ENCODE results near the gene RHBDD2.

Gene RHBDD2

GRCh38 chr7:75921479-75921878, 42.6 kb downstream of the RHBDD2 start:
- DNase-seq: no peak

DNA sequence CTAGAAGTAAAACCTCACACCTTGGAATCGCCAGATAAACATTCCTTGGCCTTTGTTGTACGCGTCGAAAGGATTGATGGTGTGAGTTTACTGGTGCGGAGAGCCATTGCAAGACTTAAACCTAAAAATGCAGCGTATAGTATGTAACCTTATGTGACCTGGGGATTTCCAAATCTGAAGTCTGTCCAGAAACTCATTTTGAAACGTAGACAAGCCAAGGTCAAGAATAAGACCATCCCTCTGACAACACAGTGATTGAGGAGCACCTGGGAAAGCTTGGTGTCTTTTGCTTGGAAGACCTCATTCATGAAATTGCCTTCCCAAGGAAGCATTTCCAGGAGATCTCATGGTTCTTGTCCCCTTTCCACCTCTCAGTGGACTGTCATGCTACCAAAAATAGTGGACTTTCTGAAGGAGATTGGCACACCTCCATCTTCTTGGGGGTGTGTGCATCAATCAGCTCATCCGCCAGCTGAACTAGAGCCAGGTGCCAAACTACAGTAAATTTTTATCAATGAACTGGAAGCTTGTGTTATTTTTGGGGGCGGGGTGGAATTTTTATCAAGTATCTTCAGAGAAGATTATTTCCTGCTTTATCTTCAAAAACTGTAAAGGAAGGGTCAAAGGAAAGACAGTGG, 44.3 kb downstream of the RHBDD2 start:
- DNase-seq: no peak

GRCh38 chr7:75924256-75924655, 45.4 kb downstream of the RHBDD2 start:
- DNase-seq: no peak

- no peak for DNase-seq
Measured at GRCh38 chr7:75924889-75925288, 46.1 kb downstream of the RHBDD2 start.

- no peak for DNase-seq
Measured at GRCh38 chr7:75925717-75926435, 47.0 kb downstream of the RHBDD2 start.

DNA sequence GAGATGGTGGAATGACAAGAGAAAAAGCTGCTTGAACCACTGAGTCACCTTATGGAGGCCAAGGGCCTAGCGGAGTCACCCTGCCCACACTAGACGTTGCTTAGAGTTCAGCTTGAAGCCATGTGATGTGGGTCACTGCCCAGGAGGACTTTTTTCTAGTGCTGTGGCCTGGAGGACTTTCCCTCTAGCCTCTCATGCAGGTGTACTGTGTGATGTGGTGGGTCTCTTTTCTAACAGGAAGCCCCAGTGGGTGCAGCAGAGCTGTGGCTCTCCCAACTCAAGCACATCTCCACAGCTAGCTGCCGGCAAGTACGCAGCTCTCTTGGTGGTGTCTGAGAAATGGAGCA, 49.7 kb downstream of the RHBDD2 start:
- DNase-seq: peak; percentile 13

- no peak for DNase-seq
Measured at GRCh38 chr7:75931680-75932079, 52.8 kb downstream of the RHBDD2 start.

DNA sequence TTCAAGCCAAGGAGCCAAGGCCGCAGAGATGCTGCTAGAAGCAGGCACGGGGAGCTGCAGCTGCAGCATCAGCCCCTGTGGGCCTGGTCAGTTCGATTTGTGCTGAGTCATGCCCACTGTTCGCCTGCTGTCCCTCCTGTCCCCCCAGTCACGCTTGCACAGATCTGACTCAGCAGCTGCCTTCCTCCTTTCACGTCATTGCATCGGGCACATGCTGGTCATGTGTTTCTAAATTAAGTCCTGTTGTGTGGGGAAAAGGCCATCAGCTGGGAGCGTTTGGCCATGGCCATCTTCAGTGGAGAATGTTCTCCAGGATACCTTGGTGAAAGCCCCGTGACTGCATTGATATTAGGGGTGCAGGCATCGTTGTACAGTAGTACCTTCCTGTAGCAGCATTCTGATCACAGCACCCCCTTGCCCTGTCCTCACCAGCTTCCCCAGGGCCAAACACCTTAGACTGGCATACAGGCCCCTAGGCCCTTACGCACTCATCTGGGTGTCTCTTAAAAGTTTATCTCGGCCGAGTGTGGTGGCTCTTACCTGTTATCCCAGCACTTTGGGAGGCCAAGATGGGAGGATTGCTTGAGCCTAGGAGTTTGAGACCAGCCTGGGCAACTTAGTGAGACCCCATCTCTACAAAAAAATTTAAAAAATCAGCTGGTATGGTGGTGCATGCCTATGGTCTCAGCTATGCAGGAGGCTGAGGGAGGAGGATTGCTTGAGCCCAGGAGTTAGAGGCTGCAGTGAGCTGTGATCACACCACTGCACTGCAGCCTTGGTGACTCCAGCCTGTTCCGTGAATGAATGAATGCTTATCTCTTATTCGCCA, 59.3 kb downstream of the RHBDD2 start:
- DNase-seq: no peak

Measured in stimulated activated CD4-positive, alpha-beta T cell treated with anti-CD3 and anti-CD28 coated beads, Interleukin-4, amount 100 ng/mL, for 24 hours (primary cell).